HEK293T (cell line): ENCODE measurements around the gene MYO1A.

Experiments used
- BHLHE40 ChIP-seq: fragments of 450-650 bp; IDR thresholded peaks from 2 replicates; pipeline ENCODE4 v1.6.1; 2016; ENCODE audit warnings: mild to moderate bottlenecking, moderate library complexity, borderline replicate concordance
- FOXA1 ChIP-seq: fragments of 450-650 bp; IDR thresholded peaks from 2 replicates; pipeline ENCODE4 v1.6.1; 2016; ENCODE audit warnings: mild to moderate bottlenecking
- HDGF ChIP-seq: fragments of 450-650 bp; IDR thresholded peaks from 2 replicates; pipeline ENCODE4 v1.6.1; 2017; ENCODE audit warnings: antibody characterized with exemption, borderline replicate concordance
- NFRKB ChIP-seq: fragments of 450-650 bp; IDR thresholded peaks from 2 replicates; pipeline ENCODE4 v1.6.1; 2016; ENCODE audit warnings: mild to moderate bottlenecking, moderate library complexity
- SP1 ChIP-seq: fragments of 450-650 bp; IDR thresholded peaks from 2 replicates; pipeline ENCODE4 v1.6.1; 2017

GRCh38 chr12:57069523-57069922, 19.6 kb upstream of the MYO1A start:
- TF ChIP-seq SP1: no peak
- no peak for TF ChIP-seq NFRKB
- no peak for TF ChIP-seq BHLHE40
- TF ChIP-seq FOXA1: no peak
- TF ChIP-seq HDGF: no peak
